H9 (cell line): ENCODE measurements around the gene RAB30. TPM values are rescaled to one million over a fixed set of nuclear protein-coding genes. Genes with fewer than 3 reads are reported as not detected.

Experiments used
- DNase-seq: peaks from one replicate; pipeline ENCODE4 v3.0.0-alpha.2; 2017
- H2AFZ ChIP-seq: one replicate; pipeline ENCODE4 v1.6.1; 2013; ENCODE audit warnings: mild to moderate bottlenecking, low read length, control low read depth, moderate library complexity
- H2AK5ac ChIP-seq: 2 replicates; pipeline ENCODE4 v1.6.1; 2013; ENCODE audit warnings: low read length, control low read depth, mixed read lengths; ENCODE audit not compliant: insufficient read length
- H2BK120ac ChIP-seq: one replicate; pipeline ENCODE4 v1.6.1; 2013; ENCODE audit warnings: low read depth, mild to moderate bottlenecking, low read length, control low read depth, inconsistent platforms; ENCODE audit not compliant: poor library complexity, severe bottlenecking
- H2BK12ac ChIP-seq: 2 replicates; pipeline ENCODE4 v1.6.1; 2013; ENCODE audit warnings: low read length, control low read depth, mixed read lengths, low read depth; ENCODE audit not compliant: insufficient read length
- H2BK15ac ChIP-seq: 2 replicates; pipeline ENCODE4 v1.6.1; 2013; ENCODE audit warnings: low read depth, low read length, control low read depth
- H2BK20ac ChIP-seq: one replicate; pipeline ENCODE4 v1.6.1; 2013; ENCODE audit warnings: low read depth, mild to moderate bottlenecking, low read length, control low read depth, inconsistent platforms; ENCODE audit not compliant: poor library complexity, severe bottlenecking
- H2BK5ac ChIP-seq: 2 replicates; pipeline ENCODE4 v1.6.1; 2013; ENCODE audit warnings: low read length, control low read depth, mixed read lengths; ENCODE audit not compliant: insufficient read length
- H3K14ac ChIP-seq: 2 replicates; pipeline ENCODE4 v1.6.1; 2013; ENCODE audit warnings: low read length, control low read depth; ENCODE audit not compliant: insufficient read depth
- H3K18ac ChIP-seq: 2 replicates; pipeline ENCODE4 v1.6.1; 2013; ENCODE audit warnings: low read depth, mild to moderate bottlenecking, mixed read lengths, low read length, control low read depth; ENCODE audit not compliant: insufficient read length
- H3K23ac ChIP-seq: 2 replicates; pipeline ENCODE4 v1.6.1; 2013; ENCODE audit warnings: low read length, control low read depth, mixed read lengths, low read depth; ENCODE audit not compliant: insufficient read length
- H3K23me2 ChIP-seq: 2 replicates; pipeline ENCODE4 v1.6.1; 2013; ENCODE audit warnings: low read depth, mild to moderate bottlenecking, mixed read lengths, low read length, control low read depth; ENCODE audit not compliant: insufficient read length, poor library complexity, severe bottlenecking
- H3K27ac ChIP-seq: 2 replicates; pipeline ENCODE4 v1.5.1; 2013; ENCODE audit warnings: low read length, control low read depth, mixed read lengths, low read depth; ENCODE audit not compliant: insufficient read length
- H3K27me3 ChIP-seq: 2 replicates; pipeline ENCODE4 v1.6.1; 2013; ENCODE audit warnings: low read length, control low read depth, inconsistent platforms; ENCODE audit not compliant: insufficient read depth
- H3K4ac ChIP-seq: 2 replicates; pipeline ENCODE4 v1.6.1; 2013; ENCODE audit warnings: low read depth, mild to moderate bottlenecking, control low read depth, inconsistent platforms, low read length, moderate library complexity
- H3K4me1 ChIP-seq: 2 replicates; pipeline ENCODE4 v1.6.1; 2013; ENCODE audit warnings: low read length, control low read depth, inconsistent platforms; ENCODE audit not compliant: insufficient read depth
- H3K4me2 ChIP-seq: 2 replicates; pipeline ENCODE4 v1.6.1; 2013; ENCODE audit warnings: low read length, control low read depth, mixed read lengths; ENCODE audit not compliant: insufficient read length, insufficient read depth
- H3K56ac ChIP-seq: 2 replicates; pipeline ENCODE4 v1.6.1; 2013; ENCODE audit warnings: low read depth, mild to moderate bottlenecking, mixed read lengths, low read length, control low read depth; ENCODE audit not compliant: insufficient read length
- H3K79me1 ChIP-seq: 2 replicates; pipeline ENCODE4 v1.6.1; 2013; ENCODE audit warnings: low read depth, mild to moderate bottlenecking, moderate library complexity, low read length, control low read depth, inconsistent platforms; ENCODE audit not compliant: insufficient read depth, poor library complexity, severe bottlenecking
- H3K79me2 ChIP-seq: 2 replicates; pipeline ENCODE4 v1.6.1; 2013; ENCODE audit warnings: low read length, control low read depth, inconsistent platforms; ENCODE audit not compliant: insufficient read depth
- H3K9ac ChIP-seq: 2 replicates; pipeline ENCODE4 v1.6.1; 2013; ENCODE audit warnings: low read length, control low read depth, mixed read lengths; ENCODE audit not compliant: insufficient read length; ENCODE audit errors: extremely low read depth
- H3K9me3 ChIP-seq: one replicate; pipeline ENCODE4 v1.6.1; 2013; ENCODE audit warnings: low read depth, low read length, inconsistent platforms; ENCODE audit not compliant: control insufficient read depth
- H3T11ph ChIP-seq: one replicate; pipeline ENCODE4 v1.6.1; 2013; ENCODE audit warnings: mild to moderate bottlenecking, low read length, control low read depth, inconsistent platforms
- H4K20me1 ChIP-seq: one replicate; pipeline ENCODE4 v1.6.1; 2013; ENCODE audit not compliant: control insufficient read depth, insufficient read length, insufficient read depth
- H4K5ac ChIP-seq: 2 replicates; pipeline ENCODE4 v1.6.1; 2013; ENCODE audit warnings: low read depth, mild to moderate bottlenecking, mixed read lengths, low read length, control low read depth; ENCODE audit not compliant: insufficient read length
- H4K8ac ChIP-seq: replicated peaks from 2 replicates; pipeline ENCODE4 v1.6.1; 2013; ENCODE audit warnings: low read length, control low read depth, mixed read lengths, low read depth; ENCODE audit not compliant: insufficient read length
- H4K91ac ChIP-seq: 2 replicates; pipeline ENCODE4 v1.6.1; 2013; ENCODE audit warnings: low read depth, mild to moderate bottlenecking, moderate library complexity, mixed read lengths, low read length, control low read depth; ENCODE audit not compliant: insufficient read length
- H3K27ac Mint-ChIP-seq, 3 experiments: 2 replicates in 2 of 3; 3 replicates in 1 of 3; pipeline ENCODE4 v1.8.0; 2020 to 2021; ENCODE audit warnings: mixed read lengths in 3 of 3, mild to moderate bottlenecking in 1 of 3, moderate library complexity in 1 of 3
- H3K27me3 Mint-ChIP-seq: 2 replicates; pipeline ENCODE4 v1.8.0; 2021; ENCODE audit warnings: low read depth, mild to moderate bottlenecking, moderate library complexity, mixed read lengths
- H3K36me3 Mint-ChIP-seq, 3 experiments: 2 replicates in 2 of 3; 3 replicates in 1 of 3; pipeline ENCODE4 v1.8.0; 2020 to 2021; ENCODE audit warnings: low read depth in 3 of 3, mixed read lengths in 3 of 3; ENCODE audit not compliant: insufficient read depth in 1 of 3
- H3K4me1 Mint-ChIP-seq, 2 experiments: 2 replicates each; pipeline ENCODE4 v1.8.0; 2020; ENCODE audit warnings: mixed read lengths in 2 of 2
- H3K4me3 Mint-ChIP-seq, 2 experiments: 2 replicates in 1 of 2; 3 replicates in 1 of 2; pipeline ENCODE4 v1.8.0; 2020 to 2021; ENCODE audit warnings: mild to moderate bottlenecking in 2 of 2, mixed read lengths in 2 of 2, moderate library complexity in 1 of 2
- H3K9me3 Mint-ChIP-seq, 2 experiments: 2 replicates in 1 of 2; 3 replicates in 1 of 2; pipeline ENCODE4 v1.8.0; 2020; ENCODE audit warnings: mild to moderate bottlenecking in 2 of 2, mixed read lengths in 2 of 2, moderate library complexity in 1 of 2
- WGBS: extraction: QIAGEN DNeasy Blood & Tissue Kit; methylation state at CpG from one replicate; pipeline ENCODE4 v1.1.7; 2013; ENCODE audit warnings: missing lambda C conversion rate, low lambda C conversion rate, mixed read lengths; ENCODE audit not compliant: insufficient read length; ENCODE audit errors: extremely low coverage; 5-methylcytosine and 5-hydroxymethylcytosine counted together
- total RNA-seq: library from RNA; stranded (reverse); gene quantifications from 2 replicates; pipeline ENCODE4 v1.2.1, GENCODE V29; 2021
- TF ChIP-seq, protein P1 (sequence below): fragments of 200-600 bp; sonication (generic); conservative IDR thresholded peaks from 3 replicates; pipeline ENCODE4 v1.8.0; 2021; ENCODE audit warnings: antibody characterized with exemption, mild to moderate bottlenecking

RAB30 gene
- total RNA-seq, 1 experiment from 2014 or later: 4.8 TPM

DNA sequence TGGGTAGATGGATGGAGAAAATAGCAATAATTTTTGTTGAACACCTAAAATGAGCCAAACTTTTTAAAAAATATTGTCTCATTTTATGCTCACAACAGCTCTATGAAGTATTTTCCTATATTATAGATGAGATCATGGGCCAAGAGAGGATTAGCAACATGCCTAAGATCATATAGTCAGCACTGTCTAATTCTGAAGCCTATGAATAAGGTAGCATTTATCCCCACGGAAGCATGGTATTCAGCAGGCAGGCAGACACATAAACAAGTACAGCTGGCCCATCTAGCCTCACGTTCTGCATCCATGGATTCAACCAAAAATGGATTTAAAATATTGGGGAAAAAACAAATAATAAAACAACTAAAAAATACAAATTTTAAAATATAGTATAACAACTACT, 21.9 kb upstream of the RAB30 start:
- no peak overlapping the region for H2BK12ac ChIP-seq
- no CpG with 5 or more reads among the region's 2 CpGs for WGBS
- no peak overlapping the region for H3K23ac ChIP-seq
- H3K14ac ChIP-seq: no peak overlapping the region
- H3K79me1 ChIP-seq: no peaks in the 10 kb centered on the region
- Mint-ChIP-seq H3K27ac (no peak overlapping the region), H3K4me3 (no peak overlapping the region), H3K36me3 (no peaks in the 10 kb centered on the region), H3K4me1 (peaks cover 0 to 3% of the 10 kb centered on the region in 2 experiments; a peak in 1 of 4 replicates), H3K9me3 (no peaks in the 10 kb centered on the region), H3K27me3 (peaks cover 2% of the 10 kb centered on the region; the same call in 1 of the 2 replicates)
- no peak overlapping the region for H2BK15ac ChIP-seq
- H2BK20ac ChIP-seq: no peak overlapping the region
- H3K4me1 ChIP-seq: no peaks in the 10 kb centered on the region
- no peak overlapping the region for H2BK120ac ChIP-seq
- H3K27ac ChIP-seq: no peak overlapping the region
- H2AK5ac ChIP-seq: no peak overlapping the region
- H2AFZ ChIP-seq: no peak overlapping the region
- no peak overlapping the region for H3T11ph ChIP-seq
- no peak overlapping the region for H4K8ac ChIP-seq
- H3K56ac ChIP-seq: no peak overlapping the region
- no peak overlapping the region for H2BK5ac ChIP-seq
- H3K4ac ChIP-seq: no peak overlapping the region
- no peaks in the 10 kb centered on the region for H3K27me3 ChIP-seq
- H4K91ac ChIP-seq: no peak overlapping the region
- no peaks in the 10 kb centered on the region for H3K23me2 ChIP-seq
- no peak overlapping the region for H3K4me2 ChIP-seq
- no peaks in the 10 kb centered on the region for H4K20me1 ChIP-seq
- H3K9ac ChIP-seq: no peak overlapping the region
- TF ChIP-seq, protein P1, sequence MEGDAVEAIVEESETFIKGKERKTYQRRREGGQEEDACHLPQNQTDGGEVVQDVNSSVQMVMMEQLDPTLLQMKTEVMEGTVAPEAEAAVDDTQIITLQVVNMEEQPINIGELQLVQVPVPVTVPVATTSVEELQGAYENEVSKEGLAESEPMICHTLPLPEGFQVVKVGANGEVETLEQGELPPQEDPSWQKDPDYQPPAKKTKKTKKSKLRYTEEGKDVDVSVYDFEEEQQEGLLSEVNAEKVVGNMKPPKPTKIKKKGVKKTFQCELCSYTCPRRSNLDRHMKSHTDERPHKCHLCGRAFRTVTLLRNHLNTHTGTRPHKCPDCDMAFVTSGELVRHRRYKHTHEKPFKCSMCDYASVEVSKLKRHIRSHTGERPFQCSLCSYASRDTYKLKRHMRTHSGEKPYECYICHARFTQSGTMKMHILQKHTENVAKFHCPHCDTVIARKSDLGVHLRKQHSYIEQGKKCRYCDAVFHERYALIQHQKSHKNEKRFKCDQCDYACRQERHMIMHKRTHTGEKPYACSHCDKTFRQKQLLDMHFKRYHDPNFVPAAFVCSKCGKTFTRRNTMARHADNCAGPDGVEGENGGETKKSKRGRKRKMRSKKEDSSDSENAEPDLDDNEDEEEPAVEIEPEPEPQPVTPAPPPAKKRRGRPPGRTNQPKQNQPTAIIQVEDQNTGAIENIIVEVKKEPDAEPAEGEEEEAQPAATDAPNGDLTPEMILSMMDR: no peak
- no peaks in the 10 kb centered on the region for H3K79me2 ChIP-seq
- no peak overlapping the region for H3K18ac ChIP-seq
- no peak overlapping the region for H4K5ac ChIP-seq
- no peaks in the 10 kb centered on the region for H3K9me3 ChIP-seq
- DNase-seq: no peak
